ENCODE data around the gene PELI1.
A peak's percentile ranks its signal among the peaks of the same experiment; 100 is the strongest.
"Not testable (repeated sequence)": the region's sequence is repeated elsewhere in the genome, so short reads cannot be mapped to it uniquely, and the experiment has no call there.

Gene PELI1

GRCh38 chr2:64086347-64087082, 57.7 kb downstream of the PELI1 start:
- no peak for DNase-seq (ENCODE audit: low read depth in 2 of 2)

- DNase-seq (ENCODE audit: low read depth in 2 of 2), result no peak
Observed at GRCh38 chr2:64085936-64086335, 58.3 kb downstream of the PELI1 start.

GRCh38 chr2:64081046-64081445, 63.2 kb downstream of the PELI1 start:
- no peak for DNase-seq (ENCODE audit: low read depth in 2 of 2)

GRCh38 chr2:64080179-64080578, 64.0 kb downstream of the PELI1 start:
- no peak for DNase-seq (ENCODE audit: low read depth in 2 of 2)

- DNase-seq (ENCODE audit: low read depth in 2 of 2), result not testable (repeated sequence)
Observed at GRCh38 chr2:64079688-64080087, 64.5 kb downstream of the PELI1 start.

GRCh38 chr2:64076828-64077227, 67.4 kb downstream of the PELI1 start:
- DNase-seq (ENCODE audit: low read depth in 2 of 2), result not testable (repeated sequence)

- not testable (repeated sequence) for DNase-seq (ENCODE audit: low read depth in 2 of 2)
Observed at GRCh38 chr2:64074616-64075015, 69.6 kb downstream of the PELI1 start.

GRCh38 chr2:64067326-64067725, 76.9 kb downstream of the PELI1 start:
- no peak for DNase-seq (ENCODE audit: low read depth in 2 of 2)

- DNase-seq (ENCODE audit: low read depth in 2 of 2), result no peak
Observed at GRCh38 chr2:64065516-64065915, 78.7 kb downstream of the PELI1 start.

- no peak for DNase-seq (ENCODE audit: low read depth in 2 of 2)
Observed at GRCh38 chr2:64063924-64064331, 80.3 kb downstream of the PELI1 start.

GRCh38 chr2:64063454-64063853, 80.8 kb downstream of the PELI1 start:
- no peak for DNase-seq (ENCODE audit: low read depth in 2 of 2)

GRCh38 chr2:64062840-64063239, 81.4 kb downstream of the PELI1 start:
- no peak for DNase-seq (ENCODE audit: low read depth in 2 of 2)

GRCh38 chr2:64059270-64059669, 85.0 kb downstream of the PELI1 start:
- no peak for DNase-seq (ENCODE audit: low read depth in 2 of 2)

- DNase-seq (ENCODE audit: low read depth in 2 of 2), result no peak
Observed at GRCh38 chr2:64056021-64056420, 88.2 kb downstream of the PELI1 start.

GRCh38 chr2:64054161-64054915, 89.9 kb downstream of the PELI1 start:
- no peak for DNase-seq (ENCODE audit: low read depth in 2 of 2)

GRCh38 chr2:64052463-64053241, 91.6 kb downstream of the PELI1 start:
- no peak for DNase-seq (ENCODE audit: low read depth in 2 of 2)

- peak; percentile 33 to 59 for DNase-seq (ENCODE audit: low read depth in 2 of 2)
Observed at GRCh38 chr2:64049633-64050220, 94.5 kb downstream of the PELI1 start.

GRCh38 chr2:64045938-64046337, 98.3 kb downstream of the PELI1 start:
- DNase-seq (ENCODE audit: low read depth in 2 of 2), result no peak
